GM12878 (cell line): ENCODE measurements around the gene DTNBP1. TPM values are rescaled to one million over a fixed set of nuclear protein-coding genes. Genes with fewer than 3 reads are reported as not detected.
A peak's percentile ranks its signal among the peaks of the same experiment; 100 is the strongest.

Experiments
- DPF2 ChIP-seq: fragments of 450-650 bp; IDR thresholded peaks from 2 replicates; pipeline ENCODE4 v1.6.1; 2017; ENCODE audit warnings: mild to moderate bottlenecking
- IKZF1 ChIP-seq: fragments of 450-650 bp; conservative IDR thresholded peaks from 2 replicates; pipeline ENCODE4 v1.6.1; 2017; ENCODE audit warnings: antibody characterized with exemption, mild to moderate bottlenecking
- IRF4 ChIP-seq: IDR thresholded peaks from 2 replicates; pipeline ENCODE4 v1.6.1; 2011; ENCODE audit warnings: low read depth, low read length
- PBX3 ChIP-seq: IDR thresholded peaks from 2 replicates; pipeline ENCODE4 v1.6.1; 2011; ENCODE audit warnings: mild to moderate bottlenecking, low read depth, low read length, moderate library complexity; ENCODE audit not compliant: insufficient replicate concordance
- POLR2A ChIP-seq: IDR thresholded peaks from 2 replicates; pipeline ENCODE4 v1.6.1; 2011; ENCODE audit warnings: low read depth, mild to moderate bottlenecking, low read length
- PRDM15 ChIP-seq: fragments of 450-650 bp; formaldehyde crosslinking; IDR thresholded peaks from 2 replicates; pipeline ENCODE4 v1.4.0; 2020; ENCODE audit warnings: mild to moderate bottlenecking, moderate library complexity
- RAD51 ChIP-seq: fragments of 450-650 bp; IDR thresholded peaks from 2 replicates; pipeline ENCODE4 v1.6.1; 2016; ENCODE audit warnings: moderate library complexity, mild to moderate bottlenecking, inconsistent platforms
- SMARCA5 ChIP-seq: fragments of 450-650 bp; IDR thresholded peaks from 2 replicates; pipeline ENCODE4 v1.6.1; 2017; ENCODE audit warnings: mild to moderate bottlenecking
- SRF ChIP-seq, 2 experiments: IDR thresholded peaks; 2 replicates each; pipeline ENCODE4 v1.6.1; 2011; ENCODE audit warnings: low read depth in 2 of 2, low read length in 2 of 2, mild to moderate bottlenecking in 1 of 2, moderate library complexity in 1 of 2
- SUPT20H ChIP-seq: IDR thresholded peaks from 2 replicates; pipeline ENCODE4 v1.6.1; 2011; ENCODE audit warnings: low read depth, mild to moderate bottlenecking, low read length, moderate library complexity, borderline replicate concordance; ENCODE audit not compliant: control insufficient read depth
- ZNF24 ChIP-seq: fragments of 450-650 bp; IDR thresholded peaks from 2 replicates; pipeline ENCODE4 v1.6.1; 2017; ENCODE audit warnings: antibody characterized with exemption, mild to moderate bottlenecking
- polyA plus RNA-seq, 11 experiments: library from polyadenylated mRNA; depleted of rRNA in 4 of 11; unstranded in 6 of 11; stranded (reverse) in 5 of 11; fragments of >200 nt; fragmentation: Nextera tagmentation in 4 of 11; fragmentation: Illumina TruSeq in 1 of 11; extraction: Ambion mirVana in 4 of 11; extraction: Trizol in 1 of 11; gene quantifications; 1 replicate in 1 of 11; 2 replicates in 10 of 11; pipeline versions ENCODE4 v1.2.1 to v1.2.3, GENCODE V29; 2011 to 2016; ENCODE audit warnings: inconsistent platforms in 2 of 11, missing spikeins in 2 of 11, low read depth in 1 of 11
- total RNA-seq, 4 experiments: library from RNA; depleted of rRNA in 3 of 4; stranded (reverse); fragments of >200 nt in 3 of 4; fragmentation: Illumina TruSeq in 1 of 4; extraction: Trizol in 1 of 4; gene quantifications; 2 replicates each; pipeline versions ENCODE4 v1.2.1 to v1.2.3, GENCODE V29; 2013 to 2021

The DTNBP1 gene
- total and polyA plus RNA-seq, 10 of the 15 experiments (the other 5 are each of a cell fraction or from before 2014, with no cell fraction given) = 7.1 to 40.3 (median 20.1) TPM

- TF ChIP-seq PRDM15 (CRISPR knock-in tag) (no peak), POLR2A (no peak), PBX3 (peak; percentile 62), IRF4 (no peak), DPF2 (peak; percentile 77), IKZF1 (peak; percentile 63), SRF (IDR thresholded peaks at IDR 0.05; ENCODE audit: low read depth in 2 of 2, low read length in 2 of 2) (no peak), SMARCA5 (no peak), SUPT20H (no peak), RAD51 (no peak), ZNF24 (no peak)
Measured at GRCh38 chr6:15658181-15658744, 4.6 kb downstream of the DTNBP1 start (continued).
